Epithelial cell of proximal tubule (primary cell): Measurements from ENCODE around the gene AQP10. TPM values are rescaled to one million over a fixed set of nuclear protein-coding genes. Genes with fewer than 3 reads are reported as not detected.

ENCODE experiments used
- DNase-seq: peaks from one replicate; pipeline ENCODE4 v3.0.0-alpha.2; 2011; ENCODE audit warnings: low read depth
- H3K4me3 ChIP-seq: 2 replicates; pipeline ENCODE4 v1.5.1; 2011; ENCODE audit warnings: low read depth, mild to moderate bottlenecking, low read length
- CTCF ChIP-seq: conservative IDR thresholded peaks from 2 replicates; pipeline ENCODE4 v1.5.1; 2012; ENCODE audit warnings: low read depth, mild to moderate bottlenecking, low read length
- total RNA-seq: library from RNA; depleted of rRNA; stranded (reverse); fragments of >200 nt; gene quantifications from 2 replicates; pipeline ENCODE4 v1.2.3, GENCODE V29; 2015

Gene AQP10
- total RNA-seq, 1 donor from 2014 or later = not detected

- TF ChIP-seq CTCF = no peak
- peak overlapping the region; percentile 64 for H3K4me3 ChIP-seq
Measured at GRCh38 chr1:154326546-154327465, 5.9 kb downstream of the AQP10 start.

GRCh38 chr1:154327466-154328317 lies 6.8 kb downstream of the AQP10 start:
- H3K4me3 ChIP-seq = peak overlapping the region; percentile 39
- no peak for DNase-seq
- TF ChIP-seq CTCF = no peak

More at GRCh38 chr1:154326546-154327465, 5.9 kb downstream of the AQP10 start:
- DNase-seq = no peak

GRCh38 chr1:154328318-154329151 lies 7.6 kb downstream of the AQP10 start:
- no peak for TF ChIP-seq CTCF
- H3K4me3 ChIP-seq = peak overlapping the region; percentile 39
- DNase-seq = no peak

DNA sequence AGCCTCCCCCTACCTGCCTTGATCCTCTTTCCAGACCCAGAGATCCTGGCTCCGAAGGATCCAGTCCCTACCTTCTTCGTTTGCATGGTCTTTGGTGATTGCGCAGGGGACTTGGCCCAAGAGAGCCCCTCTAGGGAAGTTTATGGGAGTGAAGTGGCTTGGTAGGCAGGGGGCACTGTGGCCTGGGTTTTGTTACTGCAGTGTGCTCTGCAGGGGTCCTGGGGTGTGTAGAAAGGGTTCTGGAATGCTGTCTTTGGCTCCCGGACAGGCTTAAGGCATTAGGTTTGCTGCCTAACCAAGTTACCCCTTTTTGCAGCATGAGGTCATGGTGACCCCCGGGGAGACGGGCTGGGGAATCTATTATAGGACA lies 8.2 kb downstream of the AQP10 start:
- no peak overlapping the region for H3K4me3 ChIP-seq
- no peak for TF ChIP-seq CTCF
- DNase-seq = no peak

DNA sequence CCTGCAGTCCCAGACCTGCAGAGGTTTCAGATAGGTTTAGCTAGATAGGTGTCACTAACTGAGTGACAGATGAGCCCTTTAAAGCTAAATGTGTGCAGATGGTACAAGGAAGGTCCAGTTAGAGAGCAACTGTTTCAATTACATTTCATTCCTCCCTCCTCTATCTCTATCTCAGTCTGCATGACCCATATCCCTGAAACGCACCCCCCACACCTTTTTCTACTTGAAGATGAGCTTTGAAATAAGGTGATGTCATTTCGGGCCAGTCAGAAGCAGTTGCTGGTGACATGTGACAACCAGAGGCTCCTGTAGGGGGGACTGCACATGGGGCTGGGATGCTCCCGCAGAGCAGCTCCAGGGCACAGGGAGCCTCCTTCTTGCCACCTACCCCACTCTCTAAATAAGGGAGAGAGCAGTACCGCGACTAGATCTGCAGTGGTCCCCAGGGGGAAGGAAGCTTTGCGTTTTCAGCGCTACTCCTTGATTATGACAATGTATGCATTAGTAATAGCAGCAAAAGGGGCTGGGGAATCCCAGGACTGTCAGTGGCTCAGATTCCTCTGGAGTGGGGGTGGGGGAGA lies 8.7 kb downstream of the AQP10 start:
- no peak for TF ChIP-seq CTCF
- no peak overlapping the region for H3K4me3 ChIP-seq
- DNase-seq = no peak

DNA sequence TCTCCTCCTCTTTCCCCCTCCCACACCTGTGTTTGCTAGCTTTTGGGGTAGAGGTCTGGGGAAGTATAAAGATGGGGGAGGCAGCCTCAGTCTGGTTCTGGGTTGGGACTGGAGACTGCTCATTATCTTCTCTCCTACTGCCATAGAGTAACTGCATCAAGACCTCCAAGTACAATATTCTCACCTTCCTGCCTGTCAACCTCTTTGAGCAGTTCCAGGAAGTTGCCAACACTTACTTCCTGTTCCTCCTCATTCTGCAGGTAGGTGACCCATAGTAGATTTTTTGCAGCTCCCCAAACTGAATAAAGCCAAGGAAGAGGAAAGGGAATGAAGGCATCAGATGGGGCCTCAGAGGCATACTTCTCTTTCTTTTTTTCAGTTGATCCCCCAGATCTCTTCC lies 9.8 kb downstream of the AQP10 start:
- no peak for TF ChIP-seq CTCF
- DNase-seq = no peak
- no peak overlapping the region for H3K4me3 ChIP-seq
